Measurements from ENCODE around the gene XRCC3. TPM values are rescaled to one million over a fixed set of nuclear protein-coding genes. Genes with fewer than 3 reads are reported as not detected.

XRCC3 gene
- total RNA-seq, 1 donor from 2014 or later: 6.9 TPM

GRCh38 chr14:103732868-103733620 lies 17.8 kb upstream of the XRCC3 start:
- peaks cover 0 to 46% of the 10 kb centered on the region in 2 donors for H3K36me3 ChIP-seq
- intact Hi-C loops (cut with DNase I): no loop called here
- H3K27me3 ChIP-seq: no peaks in the 10 kb centered on the region
- H3K27ac ChIP-seq: no peak overlapping the region
- TF ChIP-seq POLR2AphosphoS5 (IDR thresholded peaks at IDR 0.05; ENCODE audit: insufficient read depth in 1 of 2, low read depth in 1 of 2): no peak
- TF ChIP-seq POLR2A (IDR thresholded peaks at IDR 0.05): no peak
- TF ChIP-seq CTCF (IDR thresholded peaks at IDR 0.05): no peak
- peaks cover 71% of the 10 kb centered on the region for H3K4me1 ChIP-seq
- H3K4me3 ChIP-seq: no peak overlapping the region
- no peaks in the 10 kb centered on the region for H3K9me3 ChIP-seq
- no peak for DNase-seq (ENCODE audit: extremely low spot score in 2 of 2)

- intact Hi-C loops (cut with DNase I): no loop called here
- no peaks in the 10 kb centered on the region for H3K27me3 ChIP-seq
- DNase-seq (ENCODE audit: extremely low spot score in 2 of 2): no peak
- H3K4me1 ChIP-seq: peaks cover 74% of the 10 kb centered on the region
- no peak overlapping the region for H3K4me3 ChIP-seq
- peaks cover 0 to 54% of the 10 kb centered on the region in 2 donors for H3K36me3 ChIP-seq
- no peak overlapping the region for H3K27ac ChIP-seq
- H3K9me3 ChIP-seq: no peaks in the 10 kb centered on the region
- TF ChIP-seq POLR2AphosphoS5 (IDR thresholded peaks at IDR 0.05; ENCODE audit: insufficient read depth in 1 of 2, low read depth in 1 of 2): no peak
- TF ChIP-seq CTCF (IDR thresholded peaks at IDR 0.05): no peak
- no peak for TF ChIP-seq POLR2A (IDR thresholded peaks at IDR 0.05)
These were observed 16.9 kb upstream of the XRCC3 start for GRCh38 chr14:103731916-103732867.

DNA sequence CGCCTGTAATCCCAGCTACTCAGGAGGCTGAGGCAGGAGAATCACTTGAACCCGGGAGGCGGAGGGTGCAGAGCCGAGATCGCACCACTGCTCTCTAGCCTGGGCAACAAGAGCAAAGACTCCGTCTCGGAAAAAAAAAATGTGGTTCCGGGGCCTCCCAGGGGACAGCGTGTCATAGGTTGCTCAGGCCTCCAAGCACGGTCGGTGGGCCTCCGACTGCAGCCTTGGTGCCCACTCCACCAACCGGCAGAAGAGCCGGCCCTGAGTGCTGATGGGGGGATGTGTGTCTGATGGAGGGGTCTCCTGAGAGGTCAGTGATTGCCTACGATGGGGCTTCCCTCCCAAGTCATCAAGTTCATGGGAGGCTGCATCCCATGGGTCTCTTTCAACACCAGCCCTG lies 16.2 kb upstream of the XRCC3 start:
- Histone ChIP-seq H3K27ac (no peak overlapping the region), H3K9me3 (no peaks in the 10 kb centered on the region), H3K4me1 (peaks cover 67% of the 10 kb centered on the region), H3K27me3 (no peaks in the 10 kb centered on the region), H3K4me3 (no peak overlapping the region), H3K36me3 (peaks cover 0 to 54% of the 10 kb centered on the region in 2 donors)
- intact Hi-C loops (cut with DNase I): no loop called here
- TF ChIP-seq CTCF (IDR thresholded peaks at IDR 0.05): no peak
- no peak for DNase-seq (ENCODE audit: extremely low spot score in 2 of 2)

GRCh38 chr14:103730490-103731035 lies 15.3 kb upstream of the XRCC3 start:
- no peak overlapping the region for H3K4me3 ChIP-seq
- H3K4me1 ChIP-seq: peaks cover 63% of the 10 kb centered on the region
- no peak overlapping the region for H3K27ac ChIP-seq
- no peaks in the 10 kb centered on the region for H3K27me3 ChIP-seq
- peaks cover 0 to 54% of the 10 kb centered on the region in 2 donors for H3K36me3 ChIP-seq
- H3K9me3 ChIP-seq: no peaks in the 10 kb centered on the region
- no peak for DNase-seq (ENCODE audit: extremely low spot score in 2 of 2)
- TF ChIP-seq CTCF (IDR thresholded peaks at IDR 0.05) (no peak), POLR2AphosphoS5 (IDR thresholded peaks at IDR 0.05; ENCODE audit: insufficient read depth in 1 of 2, low read depth in 1 of 2) (no peak), POLR2A (IDR thresholded peaks at IDR 0.05) (no peak)
- intact Hi-C loops (cut with DNase I): no loop called here

All from vagina (tissue), 2 donors.